GM23338 (cell line): Measurements from ENCODE around the gene HSF2BP. TPM values are rescaled to one million over a fixed set of nuclear protein-coding genes. Genes with fewer than 3 reads are reported as not detected.

Experiments used
- ATAC-seq: fragments of 200-7000 bp; cut with Tn5 transposase; 3 replicates; pipeline ENCODE4 v1.9.1; 2020
- DNase-seq: peaks from one replicate; pipeline ENCODE4 v3.0.0-alpha.2; 2015; ENCODE audit warnings: low spot score
- H2AFZ ChIP-seq: fragments of 200-600 bp; sonication (generic); 2 replicates; pipeline ENCODE4 v1.8.0; 2016; ENCODE audit warnings: antibody characterized with exemption, mild to moderate bottlenecking, moderate library complexity
- H3F3A ChIP-seq: fragments of 200-600 bp; sonication (generic); replicated peaks from 2 replicates; pipeline ENCODE4 v1.8.0; 2017; ENCODE audit warnings: antibody characterized with exemption, mixed run types, low read depth
- H3K27ac ChIP-seq: fragments of 200-600 bp; sonication (generic); 2 replicates; pipeline ENCODE4 v1.6.1; 2016; ENCODE audit warnings: low read depth
- H3K27me3 ChIP-seq: fragments of 200-600 bp; sonication (generic); 2 replicates; pipeline ENCODE4 v1.8.0; 2016; ENCODE audit warnings: mild to moderate bottlenecking, mixed run types, moderate library complexity; ENCODE audit not compliant: insufficient read depth
- H3K36me3 ChIP-seq: fragments of 200-600 bp; sonication (generic); 2 replicates; pipeline ENCODE4 v1.8.0; 2016; ENCODE audit warnings: mild to moderate bottlenecking; ENCODE audit not compliant: insufficient read depth
- H3K4me1 ChIP-seq: fragments of 200-600 bp; sonication (generic); 2 replicates; pipeline ENCODE4 v1.8.0; 2016; ENCODE audit warnings: mild to moderate bottlenecking, moderate library complexity; ENCODE audit not compliant: insufficient read depth
- H3K4me2 ChIP-seq: fragments of 200-600 bp; sonication (generic); 2 replicates; pipeline ENCODE4 v1.7.1; 2017; ENCODE audit warnings: mixed run types
- H3K4me3 ChIP-seq: fragments of 200-600 bp; sonication (generic); 2 replicates; pipeline ENCODE4 v1.6.1; 2016; ENCODE audit warnings: mixed run types
- H3K79me2 ChIP-seq: fragments of 200-600 bp; sonication (generic); replicated peaks from 2 replicates; pipeline ENCODE4 v1.8.0; 2017; ENCODE audit warnings: mild to moderate bottlenecking; ENCODE audit not compliant: insufficient read depth
- H3K9me2 ChIP-seq: fragments of 200-600 bp; sonication (generic); 2 replicates; pipeline ENCODE4 v1.8.0; 2017; ENCODE audit not compliant: insufficient read depth
- H4K20me1 ChIP-seq: fragments of 200-600 bp; sonication (generic); replicated peaks from 2 replicates; pipeline ENCODE4 v1.8.0; 2017; ENCODE audit warnings: mild to moderate bottlenecking; ENCODE audit not compliant: insufficient read depth
- H3K27ac Mint-ChIP-seq: 2 replicates; pipeline ENCODE4 v1.8.0; 2020; ENCODE audit warnings: inconsistent platforms, mild to moderate bottlenecking, moderate library complexity, mixed read lengths
- H3K27me3 Mint-ChIP-seq: 3 replicates; pipeline ENCODE4 v1.8.0; 2022; ENCODE audit warnings: low read depth, mild to moderate bottlenecking, moderate library complexity, mixed read lengths, inconsistent platforms; ENCODE audit not compliant: insufficient read depth, poor library complexity
- H3K36me3 Mint-ChIP-seq: 3 replicates; pipeline ENCODE4 v1.8.0; 2021; ENCODE audit warnings: low read depth, mild to moderate bottlenecking, inconsistent platforms, moderate library complexity, mixed read lengths
- H3K4me1 Mint-ChIP-seq: 3 replicates; pipeline ENCODE4 v1.8.0; 2020; ENCODE audit warnings: mild to moderate bottlenecking, inconsistent platforms, mixed read lengths
- H3K4me3 Mint-ChIP-seq: 3 replicates; pipeline ENCODE4 v1.8.0; 2021; ENCODE audit warnings: moderate library complexity, mild to moderate bottlenecking, inconsistent platforms, mixed read lengths
- H3K9me3 Mint-ChIP-seq: 3 replicates; pipeline ENCODE4 v1.8.0; 2020; ENCODE audit warnings: moderate library complexity, mild to moderate bottlenecking, inconsistent platforms, mixed read lengths
- CREB1 ChIP-seq: fragments of 250-450 bp; sonication (Bioruptor Pico); IDR thresholded peaks from 2 replicates; pipeline ENCODE4 v1.5.0; 2020; ENCODE audit warnings: low read depth, mild to moderate bottlenecking, moderate library complexity
- CTCF ChIP-seq, 2 experiments: fragments of 200-600 bp in 1 of 2; sonication (generic) in 1 of 2; conservative IDR thresholded peaks; 2 replicates each; pipeline versions ENCODE4 v1.5.1 to v1.6.1; 2016 to 2017; ENCODE audit warnings: antibody characterized with exemption in 2 of 2, low read depth in 2 of 2, mild to moderate bottlenecking in 2 of 2, moderate library complexity in 1 of 2
- JUNB ChIP-seq: IDR thresholded peaks from one replicate; pipeline ENCODE4 v1.6.1; 2016; ENCODE audit warnings: antibody characterized with exemption; ENCODE audit not compliant: unreplicated experiment
- POLR2AphosphoS5 ChIP-seq: IDR thresholded peaks from 2 replicates; pipeline ENCODE4 v1.6.1; 2016; ENCODE audit warnings: antibody characterized with exemption, low read depth
- REST ChIP-seq: IDR thresholded peaks from one replicate; pipeline ENCODE4 v1.6.1; 2018; ENCODE audit warnings: antibody characterized with exemption; ENCODE audit not compliant: unreplicated experiment
- STAT1 ChIP-seq: IDR thresholded peaks from one replicate; pipeline ENCODE4 v1.6.1; 2016; ENCODE audit warnings: antibody characterized with exemption; ENCODE audit not compliant: unreplicated experiment
- ZNF114 ChIP-seq: fragments of 250-450 bp; sonication (Bioruptor Pico); IDR thresholded peaks from 2 replicates; pipeline ENCODE4 v1.5.0; 2020; ENCODE audit warnings: mild to moderate bottlenecking, moderate library complexity
- long read RNA-seq: library from polyadenylated mRNA; unstranded; transcript quantifications from one replicate; pipeline ENCODE4 v2.0.0, GENCODE V29; 2020; ENCODE audit not compliant: unreplicated experiment
- polyA plus RNA-seq: library from polyadenylated mRNA; unstranded; fragments of >200 nt; fragmentation: Nextera tagmentation; extraction: Ambion mirVana; gene quantifications from 2 replicates; pipeline ENCODE4 v1.2.1, GENCODE V29; 2016
- total RNA-seq: library from RNA; depleted of rRNA; stranded (reverse); fragments of >200 nt; shearing (Covaris generic); gene quantifications from 2 replicates; pipeline ENCODE4 v1.2.3, GENCODE V29; 2014; rRNA removed

Gene HSF2BP
- total RNA-seq (2.0 and 2.3 TPM in 2 replicates), polyA plus RNA-seq (0.78 and 0.82 TPM in 2 replicates)
- long read RNA-seq, result 0 reads

- peak within 1 kb of the TSS; percentile 91 for H3K4me2 ChIP-seq
- H4K20me1 ChIP-seq, result peaks cover 28% of the 10 kb centered on the region
- H3K27ac ChIP-seq, result peak within 1 kb of the TSS; percentile 59; the same call in 1 of the 2 replicates
- DNase-seq (peak; percentile 91), ATAC-seq (peak; percentile 94)
- peak within 1 kb of the TSS; percentile 94 for H2AFZ ChIP-seq
- H3K36me3 ChIP-seq, result peaks cover 22% of the 10 kb centered on the region
- H3K9me3 Mint-ChIP-seq, result peaks cover 4% of the 10 kb centered on the region; the same call in 1 of the 3 replicates
- H3K9me2 ChIP-seq, result no peaks in the 10 kb centered on the region
- no peaks in the 10 kb centered on the region for H3K27me3 ChIP-seq
- H3K4me3 Mint-ChIP-seq, result peak within 1 kb of the TSS; percentile 97
- H3K79me2 ChIP-seq, result peaks cover 49% of the 10 kb centered on the region
- peaks cover 12% of the 10 kb centered on the region for H3K27me3 Mint-ChIP-seq
- TF ChIP-seq CTCF (conservative IDR thresholded peaks at IDR 0.05; ENCODE audit: low read depth in 2 of 2), result no peak
- no peak for TF ChIP-seq JUNB
- TF ChIP-seq STAT1, result no peak
- TF ChIP-seq POLR2AphosphoS5, result peak; percentile 71
- TF ChIP-seq CREB1 (CRISPR knock-in tag), result peak; percentile 97
- peak; percentile 9 for TF ChIP-seq REST
- H3K4me1 Mint-ChIP-seq, result peaks cover 19% of the 10 kb centered on the region
- H3K36me3 Mint-ChIP-seq, result peaks cover 40% of the 10 kb centered on the region
- peak within 1 kb of the TSS; percentile 99 for H3K4me3 ChIP-seq
- H3K4me1 ChIP-seq, result peaks cover 14% of the 10 kb centered on the region
- peaks cover 17% of the 10 kb centered on the region; the same call in 1 of the 2 replicates for H3F3A ChIP-seq
- peak within 1 kb of the TSS; percentile 91 for H3K27ac Mint-ChIP-seq
Observed at GRCh38 chr21:43659136-43660000, at the start of gene HSF2BP, which contains the start of gene RRP1B. HSF2BP (minus strand) TSS chr21:43659488; CDS start chr21:43658096, 1,392 bp downstream. RRP1B (plus strand) TSS chr21:43659560; CDS start chr21:43659665, 105 bp downstream.

- Mint-ChIP-seq H3K4me3 (no peak overlapping the region; the same call in 2 of the 3 replicates), H3K27ac (no peak overlapping the region), H3K27me3 (peaks cover 1% of the 10 kb centered on the region), H3K4me1 (peaks cover 20% of the 10 kb centered on the region), H3K9me3 (no peaks in the 10 kb centered on the region), H3K36me3 (no peaks in the 10 kb centered on the region)
- H3F3A ChIP-seq, result peaks cover 12% of the 10 kb centered on the region; the same call in 1 of the 2 replicates
- H4K20me1 ChIP-seq, result no peaks in the 10 kb centered on the region
- no peaks in the 10 kb centered on the region for H3K9me2 ChIP-seq
- no peaks in the 10 kb centered on the region for H3K36me3 ChIP-seq
- H3K4me1 ChIP-seq, result peaks cover 19% of the 10 kb centered on the region
- DNase-seq, result no peak
- H3K27ac ChIP-seq, result no peak overlapping the region
- no peaks in the 10 kb centered on the region for H3K27me3 ChIP-seq
- H3K79me2 ChIP-seq, result no peaks in the 10 kb centered on the region
- no peak for ATAC-seq
- no peak overlapping the region for H2AFZ ChIP-seq
- no peak overlapping the region for H3K4me2 ChIP-seq
- H3K4me3 ChIP-seq, result no peak overlapping the region
- no peak for TF ChIP-seq REST
- no peak for TF ChIP-seq ZNF114 (CRISPR knock-in tag)
Observed at GRCh38 chr21:43708745-43709381, 49.6 kb upstream of the HSF2BP start.
